Type B pancreatic cell (in vitro differentiated cells): ENCODE results near the gene CEP43. TPM values are rescaled to one million over a fixed set of nuclear protein-coding genes. Genes with fewer than 3 reads are reported as not detected.
A peak's percentile ranks its signal among the peaks of the same experiment; 100 is the strongest.

Experiments used
- DNase-seq: peaks from one replicate; pipeline ENCODE4 v3.0.0; 2021; ENCODE audit warnings: mixed read lengths; ENCODE audit not compliant: unreplicated experiment; ENCODE audit errors: extremely low spot score
- H3K27ac Mint-ChIP-seq: 2 replicates; pipeline ENCODE4 v1.8.0; 2021; ENCODE audit warnings: mild to moderate bottlenecking, mixed read lengths
- H3K27me3 Mint-ChIP-seq: 2 replicates; pipeline ENCODE4 v1.8.0; 2021; ENCODE audit warnings: mixed read lengths
- H3K36me3 Mint-ChIP-seq: 2 replicates; pipeline ENCODE4 v1.8.0; 2021; ENCODE audit warnings: mixed read lengths
- H3K4me1 Mint-ChIP-seq: one replicate; pipeline ENCODE4 v1.8.0; 2021; ENCODE audit warnings: mixed read lengths; ENCODE audit not compliant: unreplicated experiment
- H3K4me3 Mint-ChIP-seq: 2 replicates; pipeline ENCODE4 v1.8.0; 2021; ENCODE audit warnings: mild to moderate bottlenecking, mixed read lengths
- H3K9me3 Mint-ChIP-seq: 2 replicates; pipeline ENCODE4 v1.8.0; 2021; ENCODE audit warnings: mixed read lengths
- total RNA-seq: library from RNA; stranded (reverse); gene quantifications from 2 replicates; pipeline ENCODE4 v1.2.1, GENCODE V29; 2021; ENCODE audit warnings: low replicate concordance
- TF ChIP-seq, protein P1 (sequence below): fragments of 200-600 bp; sonication (generic); conservative IDR thresholded peaks from 2 replicates; pipeline ENCODE4 v1.5.0; 2021; ENCODE audit warnings: antibody characterized with exemption, mild to moderate bottlenecking

Gene CEP43
- total RNA-seq, 1 donor from 2014 or later: 35.3 TPM

DNA sequence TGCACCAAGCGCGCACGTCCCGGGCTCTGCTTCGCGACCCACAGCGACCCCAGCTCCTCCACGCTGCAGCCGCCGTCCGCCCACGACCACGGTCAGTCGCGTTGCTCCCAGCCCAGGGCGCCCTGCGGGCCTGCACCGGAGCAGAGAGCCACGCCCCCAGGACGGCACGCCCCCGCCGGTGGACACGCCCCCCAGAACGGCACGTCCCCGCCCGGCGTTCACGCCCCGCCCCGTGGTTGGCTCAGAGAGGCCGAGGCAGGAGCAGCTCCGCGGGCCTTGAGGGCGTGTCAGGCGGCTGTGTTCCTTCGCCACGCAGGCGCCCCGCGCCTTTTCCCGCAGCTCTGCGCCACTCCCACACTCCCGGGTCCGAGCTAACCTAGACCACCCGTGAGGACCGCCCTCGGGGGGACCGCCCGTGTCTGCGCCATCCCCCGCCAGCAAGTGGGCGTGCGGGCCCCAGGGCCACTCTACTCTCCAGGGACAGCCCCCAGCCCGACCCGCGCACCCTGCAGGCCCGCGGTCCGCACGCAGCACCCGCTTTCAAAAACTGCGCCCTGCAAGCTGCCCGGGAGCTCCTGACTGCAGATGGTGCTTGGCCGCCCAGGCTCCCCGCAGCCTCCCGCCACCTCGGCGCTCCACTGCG is 42.6 kb upstream of the CEP43 start, which contains the start of gene RNASET2:
RNASET2 (minus strand) TSS at position 107 of the 643 bp plus-strand sequence. CDS start 368 bp downstream, outside the sequence.
- peak; percentile 99 for DNase-seq
- Mint-ChIP-seq H3K36me3 (no peaks in the 10 kb centered on the region), H3K4me3 (peak within 1 kb of the TSS; percentile 90), H3K9me3 (no peaks in the 10 kb centered on the region), H3K27me3 (peaks cover 5% of the 10 kb centered on the region), H3K27ac (peak within 1 kb of the TSS; percentile 65), H3K4me1 (peaks cover 39% of the 10 kb centered on the region)
- TF ChIP-seq, protein P1, sequence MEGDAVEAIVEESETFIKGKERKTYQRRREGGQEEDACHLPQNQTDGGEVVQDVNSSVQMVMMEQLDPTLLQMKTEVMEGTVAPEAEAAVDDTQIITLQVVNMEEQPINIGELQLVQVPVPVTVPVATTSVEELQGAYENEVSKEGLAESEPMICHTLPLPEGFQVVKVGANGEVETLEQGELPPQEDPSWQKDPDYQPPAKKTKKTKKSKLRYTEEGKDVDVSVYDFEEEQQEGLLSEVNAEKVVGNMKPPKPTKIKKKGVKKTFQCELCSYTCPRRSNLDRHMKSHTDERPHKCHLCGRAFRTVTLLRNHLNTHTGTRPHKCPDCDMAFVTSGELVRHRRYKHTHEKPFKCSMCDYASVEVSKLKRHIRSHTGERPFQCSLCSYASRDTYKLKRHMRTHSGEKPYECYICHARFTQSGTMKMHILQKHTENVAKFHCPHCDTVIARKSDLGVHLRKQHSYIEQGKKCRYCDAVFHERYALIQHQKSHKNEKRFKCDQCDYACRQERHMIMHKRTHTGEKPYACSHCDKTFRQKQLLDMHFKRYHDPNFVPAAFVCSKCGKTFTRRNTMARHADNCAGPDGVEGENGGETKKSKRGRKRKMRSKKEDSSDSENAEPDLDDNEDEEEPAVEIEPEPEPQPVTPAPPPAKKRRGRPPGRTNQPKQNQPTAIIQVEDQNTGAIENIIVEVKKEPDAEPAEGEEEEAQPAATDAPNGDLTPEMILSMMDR: no peak

DNA sequence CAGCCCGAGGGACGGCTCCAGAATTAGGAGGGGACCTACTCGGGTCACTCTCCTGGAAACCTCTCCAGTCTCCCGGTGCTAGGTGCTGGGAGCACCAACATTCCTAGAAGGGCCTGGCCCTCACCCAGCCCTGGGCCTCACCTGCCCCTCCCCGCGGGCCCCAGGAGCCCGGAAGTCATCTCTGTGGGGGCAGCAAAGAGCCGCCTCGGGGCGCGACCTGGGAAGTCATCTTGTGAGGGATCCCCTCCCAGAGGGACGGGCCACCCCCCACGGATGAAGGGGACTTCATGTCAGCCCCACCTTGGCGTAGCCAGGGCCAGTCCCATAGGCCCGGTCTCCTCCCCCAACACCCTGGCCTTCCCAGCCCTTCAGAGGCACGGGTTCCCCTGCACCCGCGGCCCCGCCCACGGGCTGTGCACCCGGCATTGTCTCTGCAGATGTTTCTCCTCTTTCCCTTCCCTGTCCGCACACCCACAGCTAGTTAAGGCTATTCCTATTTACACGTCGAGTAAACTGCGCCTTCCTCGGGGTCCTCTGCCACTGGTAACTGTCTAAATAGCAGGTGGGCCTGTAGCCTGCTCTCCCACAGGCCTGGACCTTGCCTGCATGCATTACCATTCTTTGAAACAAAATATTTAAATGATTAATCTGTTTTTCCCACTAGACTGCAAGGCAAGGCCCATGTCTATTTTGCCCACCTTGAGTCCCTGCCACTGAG is 42.0 kb upstream of the CEP43 start:
- Mint-ChIP-seq H3K36me3 (no peaks in the 10 kb centered on the region), H3K4me3 (peak overlapping the region; percentile 90), H3K27me3 (peaks cover 5% of the 10 kb centered on the region), H3K9me3 (no peaks in the 10 kb centered on the region), H3K4me1 (peaks cover 39% of the 10 kb centered on the region), H3K27ac (peak overlapping the region; percentile 65)
- TF ChIP-seq, protein P1: no peak
- DNase-seq: no peak

DNA sequence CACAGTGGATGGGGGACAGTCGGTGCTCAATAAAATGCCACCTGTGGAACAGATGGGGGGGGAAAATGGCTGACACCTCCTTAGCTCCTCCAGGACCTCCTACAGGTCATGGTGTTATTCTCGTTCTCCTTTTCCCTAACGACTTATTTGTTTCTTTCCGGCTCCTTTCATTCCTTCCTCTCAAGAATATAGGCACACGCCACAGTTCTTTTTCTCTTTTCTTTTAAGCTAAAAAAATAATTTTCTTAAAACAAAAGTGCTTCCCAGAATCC is 41.5 kb upstream of the CEP43 start:
- TF ChIP-seq, protein P1: no peak
- Mint-ChIP-seq H3K4me1 (peaks cover 39% of the 10 kb centered on the region), H3K36me3 (no peaks in the 10 kb centered on the region), H3K4me3 (peak overlapping the region; percentile 90), H3K27me3 (peaks cover 5% of the 10 kb centered on the region), H3K27ac (peak overlapping the region; percentile 65), H3K9me3 (no peaks in the 10 kb centered on the region)
- DNase-seq: no peak

DNA sequence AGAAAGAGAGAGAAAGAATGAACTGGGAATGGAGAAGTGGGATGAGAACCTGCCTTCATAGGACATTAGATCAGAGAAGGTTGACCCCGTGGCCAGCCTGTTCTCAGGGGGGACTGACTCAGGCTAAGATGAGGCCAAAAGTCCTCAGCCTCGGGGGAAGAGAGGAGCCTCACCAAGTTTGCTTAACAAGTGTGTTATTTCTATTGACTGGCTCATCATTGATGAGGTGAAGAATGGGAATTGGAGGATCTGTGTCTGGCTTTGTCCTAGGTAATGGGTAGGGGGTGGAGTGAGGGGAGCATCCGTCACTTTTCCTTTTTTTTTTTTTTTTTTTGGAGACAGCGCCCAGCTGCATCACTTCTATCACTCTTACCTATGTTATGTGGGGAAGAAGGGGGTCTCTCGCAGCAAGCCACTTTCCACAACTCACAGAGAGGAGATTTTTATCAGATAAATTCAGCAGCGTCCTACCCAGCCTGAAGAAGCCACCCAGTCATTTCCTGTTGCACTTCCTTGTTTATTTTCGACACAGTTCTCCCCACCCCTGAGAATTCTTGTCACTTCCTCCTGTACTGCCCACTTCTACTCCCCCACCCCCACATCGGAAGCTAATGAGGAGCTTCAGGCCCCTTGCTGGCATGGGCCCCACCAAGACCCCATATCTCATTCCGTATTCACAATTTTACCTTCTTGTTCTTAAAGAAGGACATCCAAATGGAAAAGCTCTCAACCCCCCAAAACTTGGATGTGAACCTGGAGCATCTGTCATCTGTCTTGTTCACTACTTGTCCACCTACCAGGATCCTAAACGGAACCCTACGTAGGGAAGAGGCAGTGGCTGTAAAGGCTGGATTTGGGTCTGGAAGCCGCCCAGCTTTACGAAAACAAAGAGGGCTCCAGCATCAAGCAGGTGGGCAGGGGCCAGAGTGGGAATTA is 40.0 kb upstream of the CEP43 start:
- no peak for DNase-seq
- Mint-ChIP-seq H3K9me3 (peaks cover 5% of the 10 kb centered on the region), H3K36me3 (no peaks in the 10 kb centered on the region), H3K4me3 (peak overlapping the region; percentile 35), H3K27ac (peak overlapping the region; percentile 51), H3K27me3 (peaks cover 5% of the 10 kb centered on the region), H3K4me1 (peaks cover 36% of the 10 kb centered on the region)
- TF ChIP-seq, protein P1: no peak

DNA sequence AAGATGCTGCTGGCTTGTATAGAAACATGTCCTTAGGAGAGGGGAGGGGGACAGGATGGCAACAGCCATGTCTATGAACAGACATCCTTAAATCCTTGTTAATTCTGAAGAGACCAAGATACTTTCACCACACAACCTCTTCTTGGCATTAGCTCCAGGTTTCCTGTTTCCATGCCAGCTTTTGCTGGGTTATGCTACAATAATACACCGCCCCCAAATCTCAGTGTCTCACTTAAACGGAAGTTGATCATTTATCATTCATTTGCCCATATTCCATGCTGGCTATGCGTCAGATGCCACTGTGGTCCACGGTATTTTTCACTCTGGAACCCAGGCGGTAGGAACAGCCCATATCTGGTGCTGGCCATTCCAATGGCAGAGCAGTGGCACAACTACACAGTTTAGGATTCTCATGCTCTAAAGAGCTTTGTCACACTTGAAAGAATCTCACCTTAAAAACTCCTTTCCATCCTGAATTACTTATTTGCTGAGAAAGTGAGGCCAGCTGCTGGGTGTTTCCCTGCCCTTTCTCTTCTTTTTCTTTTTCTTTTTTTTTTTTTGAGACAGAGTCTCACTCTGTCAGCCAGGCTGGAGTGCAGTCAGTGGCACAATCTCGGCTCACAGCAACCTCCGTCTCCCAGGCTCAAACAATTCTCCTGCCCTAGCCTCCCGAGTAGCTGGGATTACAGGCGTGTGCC is 39.1 kb upstream of the CEP43 start:
- Mint-ChIP-seq H3K4me1 (peaks cover 33% of the 10 kb centered on the region), H3K36me3 (no peaks in the 10 kb centered on the region), H3K9me3 (peaks cover 6% of the 10 kb centered on the region), H3K27ac (no peak overlapping the region), H3K4me3 (no peak overlapping the region), H3K27me3 (peaks cover 5% of the 10 kb centered on the region)
- TF ChIP-seq, protein P1: no peak
- no peak for DNase-seq
